NCI-H774 (cell line): Measurements from ENCODE around the gene HACL1.

Source experiments
- DNase-seq: peaks from one replicate; lab custom pipeline; 2025; lab: John Stamatoyannopoulos, UW

Gene HACL1

GRCh38 chr3:15601399-15602145 lies at the start of gene HACL1, which contains the start of gene BTD:
Gene HACL1 (minus strand): TSS chr3:15601569. CDS start chr3:15601463, 106 bp downstream.
Gene BTD (plus strand): TSS chr3:15601745. CDS start chr3:15635440, 33,695 bp downstream.
- no peak for DNase-seq

GRCh38 chr3:15649858-15650257 lies 48.5 kb upstream of the HACL1 start:
- DNase-seq, result no peak

DNA sequence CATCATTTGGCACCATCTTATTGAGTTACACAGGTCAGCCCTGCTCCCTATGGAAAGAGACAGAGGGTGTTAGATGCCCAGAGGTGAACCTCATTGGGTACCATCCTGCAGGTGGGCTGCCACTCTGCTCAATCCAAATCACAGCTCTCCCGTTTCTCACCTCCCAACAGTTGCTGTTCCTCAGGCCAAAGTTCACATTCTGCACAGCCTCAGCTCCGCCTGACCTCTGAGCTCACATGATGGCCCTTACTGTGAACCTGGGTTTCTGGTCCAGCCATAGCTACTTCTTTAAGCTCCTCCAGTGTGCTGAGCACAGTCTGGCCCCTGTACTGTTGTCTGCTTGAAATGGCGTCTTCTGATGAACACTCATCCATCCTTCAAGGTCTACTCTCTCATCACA lies 48.0 kb upstream of the HACL1 start:
- DNase-seq, result no peak

DNA sequence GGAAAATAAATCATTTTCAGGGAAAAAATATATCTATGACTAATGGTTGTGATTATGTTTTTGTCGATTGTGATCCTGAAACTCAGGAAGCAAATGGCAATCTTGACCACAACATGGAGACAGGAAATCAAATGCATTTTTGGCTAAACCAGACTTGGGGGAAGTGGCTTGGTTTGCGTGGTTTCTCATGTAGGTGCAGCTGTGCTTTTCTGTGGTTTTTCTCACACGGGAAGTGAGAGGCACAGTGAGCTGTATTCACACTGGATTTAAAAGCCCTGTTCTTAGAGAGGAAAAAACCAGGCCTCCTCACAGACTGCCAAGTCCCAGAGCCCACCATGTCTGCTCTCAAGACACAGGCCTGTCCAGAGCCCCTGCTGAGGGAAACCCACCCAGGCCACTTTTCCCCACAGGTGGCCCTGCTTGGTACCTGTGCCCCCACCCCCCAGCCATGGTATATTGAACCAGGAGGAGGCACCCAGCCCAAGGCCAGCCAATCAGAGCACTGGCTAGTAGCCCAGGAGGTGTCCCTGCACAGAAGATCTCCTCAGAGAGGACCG lies 46.3 kb upstream of the HACL1 start:
- no peak for DNase-seq

- DNase-seq, result no peak
These were observed 45.6 kb upstream of the HACL1 start for GRCh38 chr3:15646851-15647511.

DNA sequence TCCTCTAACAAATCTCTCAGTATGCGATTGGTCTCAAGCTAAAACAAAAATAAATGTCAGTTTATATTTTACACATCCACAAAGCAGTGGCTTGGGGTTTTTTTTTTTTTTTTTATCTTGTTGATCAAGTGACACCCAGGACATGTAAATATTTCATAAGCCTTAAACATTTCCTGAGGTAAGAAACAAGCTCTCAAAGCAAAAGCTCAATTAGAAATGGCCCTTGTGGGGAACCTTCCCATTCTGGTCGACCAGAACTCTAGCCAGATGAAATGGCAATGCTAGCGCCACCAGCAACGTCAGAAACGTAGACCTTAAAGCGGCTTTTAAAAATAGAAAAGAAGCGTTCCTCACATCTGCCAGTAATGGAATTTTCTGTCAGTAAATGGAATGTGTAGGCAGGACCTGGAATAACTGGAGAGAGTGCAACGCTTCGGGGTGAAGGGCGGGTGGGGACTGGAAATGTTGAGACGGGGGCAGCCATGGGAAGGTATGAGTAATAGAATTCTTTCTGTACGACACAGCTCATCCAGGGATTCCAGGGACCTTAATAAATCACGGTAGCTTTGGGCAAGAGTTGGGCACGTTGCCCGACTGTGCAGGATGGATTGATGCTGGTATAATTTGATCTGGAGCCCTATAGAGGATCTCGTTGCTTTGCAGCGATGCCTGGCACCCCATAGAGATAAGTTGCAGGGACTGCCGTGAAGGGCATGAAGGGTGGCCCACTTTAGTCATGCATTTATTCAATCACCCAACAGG lies 44.6 kb upstream of the HACL1 start:
- DNase-seq, result no peak

DNA sequence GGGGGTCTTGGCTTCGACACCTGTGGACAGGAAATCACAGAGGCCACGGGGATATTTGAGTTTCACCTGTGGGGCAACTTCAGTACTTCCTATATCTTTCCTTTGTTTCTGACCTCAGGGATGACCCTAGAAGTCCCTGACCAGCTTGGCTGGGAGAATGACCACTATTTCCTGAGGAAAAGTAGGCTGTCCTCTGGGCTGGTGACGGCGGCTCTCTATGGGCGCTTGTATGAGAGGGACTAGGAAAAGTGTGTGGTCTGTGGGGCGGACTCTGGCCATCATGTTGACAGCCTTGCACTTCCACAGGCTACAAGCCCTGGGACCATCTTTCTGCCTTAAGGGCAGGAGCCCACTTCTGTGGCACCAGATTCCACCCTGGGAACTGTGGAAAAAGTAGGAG lies 43.9 kb upstream of the HACL1 start:
- no peak for DNase-seq

- no peak for DNase-seq
These were observed 37.5 kb upstream of the HACL1 start for GRCh38 chr3:15638891-15639262.

DNA sequence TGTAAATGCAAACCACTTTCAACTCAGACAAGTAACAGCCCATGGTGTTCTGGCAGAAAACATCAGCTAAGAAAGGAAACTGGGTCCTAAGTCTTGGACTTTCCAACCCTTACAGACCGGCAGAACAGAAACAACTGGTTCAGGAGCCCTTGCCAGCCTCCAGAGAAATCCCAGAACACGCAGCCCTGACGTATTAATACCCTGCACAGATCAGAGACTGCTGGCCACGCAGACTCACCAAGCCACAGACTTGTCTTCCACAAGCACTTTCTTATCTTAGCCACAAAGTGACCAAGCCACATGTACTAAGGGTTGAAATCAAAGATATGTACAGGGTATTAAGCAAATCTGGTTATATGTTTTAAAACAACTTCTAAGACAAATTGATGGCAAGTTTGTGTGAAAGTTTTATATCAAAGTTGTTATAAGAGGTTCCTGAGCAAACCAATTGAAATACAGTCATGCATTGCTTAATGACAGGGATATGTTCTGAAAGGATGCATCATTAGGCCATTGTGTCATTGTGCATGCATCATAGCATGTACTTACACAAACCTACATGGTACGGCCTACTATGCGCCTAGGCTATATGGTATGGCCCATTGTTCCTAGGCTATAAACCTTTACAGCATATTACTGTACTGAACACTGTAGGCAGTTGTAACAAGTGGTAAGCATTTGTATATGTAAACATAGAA lies 37.0 kb upstream of the HACL1 start:
- no peak for DNase-seq

- DNase-seq, result no peak
These were observed 36.0 kb upstream of the HACL1 start for GRCh38 chr3:15637131-15637951.

DNA sequence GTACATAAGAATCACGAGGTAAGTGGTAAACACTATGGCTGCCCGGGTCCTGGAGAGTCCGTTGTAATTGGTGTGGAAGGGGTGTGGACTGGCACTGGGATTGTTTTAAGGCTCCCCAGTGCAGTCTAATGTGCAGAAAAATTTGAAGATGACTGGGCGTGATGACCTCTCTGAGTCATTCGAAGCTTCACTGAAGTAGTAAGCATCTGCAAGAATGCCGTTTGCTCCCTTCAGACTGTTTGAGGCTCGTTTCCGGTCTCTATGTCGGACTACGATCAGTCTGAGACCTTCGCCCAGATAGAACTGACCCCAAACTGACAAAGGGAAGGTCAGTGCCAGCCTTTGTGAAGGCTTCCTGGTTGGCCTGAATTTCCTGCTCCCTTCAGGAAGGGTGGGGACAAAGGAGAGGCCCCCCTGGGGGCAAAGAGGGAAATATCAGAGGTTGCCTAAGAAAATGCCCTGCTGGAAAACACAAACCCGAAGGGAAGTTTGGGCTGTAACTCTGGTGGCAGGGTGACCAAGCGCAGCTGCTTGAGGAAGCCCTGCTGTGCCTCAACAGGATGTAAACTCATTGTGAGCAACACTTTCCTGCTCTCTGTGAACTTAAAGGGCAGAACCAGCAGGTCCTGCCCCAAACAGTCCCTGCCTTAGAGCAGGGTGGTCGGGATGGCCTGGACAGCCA lies 34.8 kb upstream of the HACL1 start:
- no peak for DNase-seq

DNA sequence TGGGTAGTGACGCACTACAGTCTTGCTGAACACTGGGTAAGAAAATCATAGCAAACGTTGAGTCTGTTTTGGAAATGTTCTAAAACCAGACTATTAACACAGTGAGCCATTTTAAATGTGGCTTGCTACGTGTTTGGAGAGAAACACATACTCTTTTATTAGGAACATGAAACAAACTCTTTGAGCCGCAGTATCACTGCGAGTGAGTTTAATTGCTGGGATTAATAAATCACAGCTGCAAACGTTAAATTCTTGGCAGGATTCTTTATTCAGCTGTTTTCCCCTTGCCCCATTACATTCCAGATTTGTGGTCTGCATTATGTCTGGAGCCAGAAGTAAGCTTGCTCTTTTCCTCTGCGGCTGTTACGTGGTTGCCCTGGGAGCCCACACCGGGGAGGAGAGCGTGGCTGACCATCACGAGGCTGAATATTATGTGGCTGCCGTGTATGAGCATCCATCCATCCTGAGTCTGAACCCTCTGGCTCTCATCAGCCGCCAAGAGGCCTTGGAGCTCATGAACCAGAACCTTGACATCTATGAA lies 33.8 kb upstream of the HACL1 start:
- DNase-seq, result no peak

- DNase-seq, result no peak
These were observed 33.3 kb upstream of the HACL1 start for GRCh38 chr3:15634671-15635070.

- DNase-seq, result no peak
These were observed 32.6 kb upstream of the HACL1 start for GRCh38 chr3:15633766-15634598.

DNA sequence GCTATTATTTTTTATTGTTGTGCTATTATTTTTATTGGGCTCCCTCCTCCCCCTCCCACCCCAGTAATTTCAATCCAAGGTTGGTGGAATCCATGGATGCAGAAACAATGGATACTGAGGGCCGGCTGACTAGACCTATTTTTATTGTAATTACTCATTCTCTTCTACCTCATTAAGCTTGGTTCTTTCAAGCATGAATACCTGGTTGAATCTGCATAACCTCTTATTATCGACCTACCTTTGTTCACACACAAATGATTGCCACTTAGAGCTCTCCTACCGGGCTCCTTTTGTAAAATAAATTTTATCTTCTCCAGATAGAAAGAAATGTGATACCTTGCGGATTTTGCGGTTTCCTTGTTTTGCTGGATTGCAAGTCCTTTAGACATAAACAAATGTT lies 31.8 kb upstream of the HACL1 start:
- no peak for DNase-seq

DNA sequence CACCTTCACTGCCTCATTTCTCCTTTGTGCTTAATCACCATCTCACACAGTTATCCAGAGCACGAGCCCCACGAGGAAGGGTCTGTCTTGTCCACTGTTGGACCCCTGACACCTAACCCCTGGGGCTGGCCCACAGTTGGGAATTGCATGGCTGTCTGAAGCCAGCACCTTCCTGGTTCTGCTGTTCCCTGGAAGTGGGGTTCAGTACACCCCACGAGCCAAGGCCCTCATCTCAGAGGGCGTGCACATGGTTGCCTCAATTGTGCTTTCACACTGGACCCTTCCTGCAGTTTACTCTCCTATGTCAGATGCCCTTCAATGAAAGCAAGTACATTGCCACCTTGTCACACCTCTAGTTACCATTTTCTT lies 30.8 kb upstream of the HACL1 start:
- DNase-seq, result no peak

DNA sequence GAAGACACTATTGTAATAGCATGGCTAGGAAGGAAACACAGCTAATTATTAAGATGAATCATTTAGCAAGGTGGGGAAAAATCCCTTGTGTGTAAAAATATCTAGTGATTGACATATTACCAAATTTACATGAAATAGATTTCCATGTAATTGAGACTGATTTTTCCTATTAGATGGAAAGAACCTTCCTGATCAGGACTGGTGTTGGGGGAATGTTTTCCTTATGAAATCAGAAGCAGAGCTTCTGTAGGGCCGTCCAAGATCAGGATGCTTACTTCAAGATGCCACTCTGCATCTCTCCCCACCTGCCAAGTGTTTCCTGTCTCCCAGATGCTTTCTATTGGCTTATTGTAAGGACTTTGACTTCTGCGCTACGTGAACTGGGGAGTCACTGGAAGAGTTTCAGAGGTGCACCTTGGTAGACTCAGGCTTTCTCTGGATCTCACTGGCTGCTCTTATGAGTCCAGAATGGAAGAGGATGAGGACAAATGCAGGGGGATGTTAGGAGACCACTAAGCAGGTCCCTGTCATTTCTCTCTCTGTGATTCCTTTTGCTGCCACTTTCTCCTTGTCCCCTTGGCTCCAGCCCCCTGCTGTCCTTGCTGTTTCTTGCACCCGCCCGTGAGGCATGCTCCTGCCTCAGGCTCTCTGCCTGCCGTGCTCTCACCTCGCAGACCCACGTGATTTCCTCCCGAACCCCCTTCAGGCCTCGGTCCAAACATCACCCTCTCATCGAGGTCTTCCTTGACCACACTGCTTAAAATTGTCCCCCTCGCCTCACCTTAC lies 30.2 kb upstream of the HACL1 start:
- DNase-seq, result no peak

DNA sequence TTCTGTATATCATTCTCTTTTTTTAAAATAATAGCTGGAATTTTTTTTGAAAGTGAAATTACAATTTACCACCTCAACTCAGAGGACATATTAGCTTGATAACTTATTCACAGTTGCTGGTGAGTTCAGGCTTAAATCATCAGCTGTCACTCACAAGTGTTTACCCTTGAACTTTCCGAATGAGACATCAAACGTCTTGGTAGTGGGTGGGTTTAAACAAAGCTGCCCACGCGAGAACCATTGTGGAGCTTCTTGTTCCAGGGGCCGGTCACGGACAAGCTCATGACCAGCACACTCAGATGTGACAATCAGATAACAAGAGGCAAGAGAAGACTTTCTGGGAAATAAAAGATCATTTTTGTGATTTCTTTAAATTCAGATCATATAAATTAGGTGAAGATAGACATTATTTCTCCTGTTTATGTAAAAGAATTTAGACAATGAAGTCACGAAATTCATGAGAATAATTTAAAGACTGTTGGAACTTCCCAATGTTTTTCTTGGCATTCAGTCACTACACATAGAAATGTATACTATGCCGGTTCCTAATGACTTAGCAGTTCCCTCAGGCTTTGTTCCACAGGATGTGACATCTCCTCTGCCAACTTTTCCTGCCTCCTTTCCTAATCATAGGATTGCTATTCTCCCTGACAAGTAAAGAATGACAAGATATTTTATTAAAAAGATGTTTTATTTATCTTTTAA lies 29.4 kb upstream of the HACL1 start:
- no peak for DNase-seq
